ENCODE results near the gene CPSF7.

GRCh38 chr11:61369372-61370348, 60.1 kb downstream of the CPSF7 start:
- TF ChIP-seq POLR2AphosphoS5 (IDR thresholded peaks at IDR 0.05; ENCODE audit: low read depth, low read length) (no peak; the same call in 1 of the 2 replicates), REST (IDR thresholded peaks at IDR 0.05; ENCODE audit: insufficient read depth in 1 of 2, low read depth in 2 of 2, low read length in 1 of 2) (no peak), CTCF (IDR thresholded peaks at IDR 0.05) (no peak), TCF7L2 (IDR thresholded peaks at IDR 0.05; ENCODE audit: low read depth, low read length) (no peak), SIN3A (IDR thresholded peaks at IDR 0.05; ENCODE audit: borderline replicate concordance, insufficient read depth, low read depth, low read length) (no peak)
